HG02884 (cell line): ENCODE results near the gene IL36RN.
"Not testable (repeated sequence)": the region's sequence is repeated elsewhere in the genome, so short reads cannot be mapped to it uniquely, and the experiment has no call there.

Source experiments
- ATAC-seq: cut with Tn5 transposase; IDR thresholded peaks from one replicate; pipeline ENCODE4 v1.9.1; 2021; ENCODE audit warnings: mild to moderate bottlenecking, moderate library complexity; ENCODE audit not compliant: unreplicated experiment

The IL36RN gene

GRCh38 chr2:113072584-113072983 is 13.6 kb downstream of the IL36RN start:
- ATAC-seq, result no peak

DNA sequence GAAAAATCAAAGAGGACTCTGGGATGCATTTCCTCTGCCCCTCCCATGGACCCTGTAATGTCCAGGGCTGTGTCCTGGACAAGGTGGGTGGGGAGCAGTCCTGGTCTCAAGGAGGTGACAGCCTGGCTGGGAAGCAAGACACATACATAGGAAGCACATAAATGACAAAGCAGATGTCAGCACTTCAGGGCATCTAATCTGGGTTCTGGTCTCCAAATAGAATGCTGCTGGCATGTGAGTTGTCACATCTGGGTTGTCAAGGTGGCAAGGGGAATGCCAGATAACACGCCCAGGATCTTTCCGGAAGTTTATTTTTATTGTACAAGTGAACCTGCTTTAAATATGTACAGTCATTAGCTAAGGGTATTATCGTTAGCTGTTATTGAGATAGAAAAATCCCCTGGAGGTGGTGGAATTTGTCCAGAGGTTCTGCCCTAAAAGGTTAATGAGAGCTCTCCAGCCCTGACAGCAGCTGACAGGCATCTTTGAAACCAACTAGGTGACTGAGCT is 14.4 kb downstream of the IL36RN start:
- ATAC-seq, result no peak

- ATAC-seq, result no peak
These were observed 16.0 kb downstream of the IL36RN start for GRCh38 chr2:113075030-113075429.

GRCh38 chr2:113075600-113075999 is 16.6 kb downstream of the IL36RN start:
- ATAC-seq, result no peak

DNA sequence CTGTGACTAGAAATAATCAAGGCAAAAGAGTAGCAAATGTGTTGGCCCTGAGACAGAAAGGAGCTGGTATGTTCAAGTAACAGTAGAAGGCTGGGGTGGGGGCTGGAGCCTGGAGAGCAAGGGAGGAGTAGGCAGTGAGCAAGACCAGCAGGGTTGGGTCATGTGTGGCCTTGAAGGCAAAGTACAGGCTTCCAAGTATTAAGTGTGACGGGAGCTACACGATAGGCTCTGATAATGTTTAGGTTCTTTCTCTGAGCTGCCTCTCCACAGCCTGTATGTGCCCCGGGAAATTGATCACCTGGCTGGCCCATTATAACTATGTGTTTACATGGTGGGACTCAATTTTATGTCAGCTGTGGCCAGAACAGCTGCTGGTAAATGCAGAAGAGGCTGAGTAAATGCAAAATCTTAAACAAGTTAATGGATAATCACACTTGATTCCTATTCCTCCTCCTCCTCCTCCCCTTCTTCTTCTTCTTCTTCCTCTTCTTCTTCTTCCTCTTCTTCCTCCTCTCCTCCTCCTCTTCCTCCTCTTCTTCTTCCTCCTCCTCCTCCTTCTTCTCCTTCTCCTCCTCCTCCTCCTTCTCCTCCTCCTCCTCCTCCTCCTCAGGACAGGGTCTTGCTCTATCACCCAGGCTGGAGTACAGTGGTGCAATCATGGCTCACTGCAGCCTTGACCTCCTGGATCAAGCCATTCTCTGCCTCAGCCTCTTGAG is 18.1 kb downstream of the IL36RN start:
- ATAC-seq, result no peak

- no peak for ATAC-seq
These were observed 18.9 kb downstream of the IL36RN start for GRCh38 chr2:113077921-113078320.

GRCh38 chr2:113078350-113078839 is 19.4 kb downstream of the IL36RN start:
- no peak for ATAC-seq

DNA sequence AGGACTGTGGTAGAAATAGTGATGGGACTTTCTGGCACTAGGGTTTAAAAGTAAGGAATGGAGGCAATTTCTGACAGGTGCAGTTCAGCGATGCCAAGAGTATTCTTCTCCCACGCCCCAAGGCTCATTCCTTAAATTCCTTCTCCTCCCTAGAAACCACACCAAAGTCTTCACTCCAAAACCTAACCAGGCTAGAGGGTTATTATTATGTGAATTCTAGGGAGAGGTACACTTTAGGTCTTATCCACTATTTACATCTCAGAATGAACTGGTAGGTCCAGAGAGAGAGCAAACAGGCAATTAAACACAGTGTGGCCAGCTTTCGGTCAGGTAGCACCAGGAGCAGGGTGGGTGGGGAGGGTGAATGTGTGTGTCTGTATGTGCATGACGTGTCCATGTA is 20.1 kb downstream of the IL36RN start:
- no peak for ATAC-seq

GRCh38 chr2:113080134-113080533 is 21.1 kb downstream of the IL36RN start:
- ATAC-seq, result peak; percentile 50

DNA sequence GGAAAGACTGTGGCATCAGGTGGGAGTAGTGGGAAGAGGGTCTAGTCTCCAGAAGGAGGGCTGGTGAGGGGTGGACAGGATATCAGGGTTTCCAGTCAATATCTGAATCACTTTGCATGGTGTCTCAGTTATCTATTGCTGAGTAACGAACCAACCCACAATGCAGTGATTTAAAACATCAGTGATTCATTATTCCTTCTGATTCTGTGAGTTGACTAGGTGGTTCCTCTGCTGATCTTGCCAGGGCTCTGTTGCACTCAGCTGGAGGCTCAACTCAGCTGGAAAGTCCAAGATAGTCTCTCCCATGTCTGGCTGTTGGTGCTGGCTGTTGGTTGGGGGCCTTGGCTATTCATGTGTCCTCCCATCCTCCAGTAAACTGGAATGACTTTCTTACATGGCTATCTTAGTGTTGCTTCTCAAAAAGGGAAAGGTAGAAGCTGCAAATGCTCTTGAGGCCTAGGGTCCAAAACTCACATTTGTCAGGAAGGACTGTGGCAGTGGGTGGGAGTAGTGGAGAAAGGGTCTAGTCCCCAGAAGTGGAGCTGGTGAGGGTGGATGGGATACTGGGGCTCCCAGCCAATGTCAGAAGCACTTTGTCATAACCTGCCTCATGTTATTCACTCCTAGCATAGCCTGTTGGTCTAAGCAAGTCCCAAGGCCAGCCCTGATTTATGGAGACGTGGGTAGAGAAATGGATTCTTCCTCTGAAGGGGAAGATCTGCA is 22.7 kb downstream of the IL36RN start:
- no peak for ATAC-seq

DNA sequence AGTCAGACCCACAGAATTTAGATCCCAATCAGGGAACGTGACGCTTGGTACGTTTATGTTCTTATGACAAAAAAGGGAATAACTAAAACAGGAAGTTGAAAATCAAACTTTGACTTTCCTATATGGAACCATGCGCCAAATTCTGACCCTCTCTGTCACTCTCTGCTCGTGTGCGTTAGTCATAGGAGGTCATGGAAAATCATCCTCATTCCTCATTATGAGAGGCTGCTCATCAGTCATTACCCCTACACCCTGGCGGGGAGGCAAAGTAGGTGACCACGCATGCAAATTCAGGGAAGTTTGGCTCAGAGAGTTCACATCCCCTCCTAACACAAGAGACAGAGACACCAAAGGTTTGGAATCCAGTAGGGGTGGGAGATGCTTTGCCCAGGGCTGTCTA is 24.3 kb downstream of the IL36RN start:
- no peak for ATAC-seq

GRCh38 chr2:113084249-113085000 is 25.4 kb downstream of the IL36RN start:
- no peak for ATAC-seq

GRCh38 chr2:113085542-113085941 is 26.5 kb downstream of the IL36RN start:
- no peak for ATAC-seq

DNA sequence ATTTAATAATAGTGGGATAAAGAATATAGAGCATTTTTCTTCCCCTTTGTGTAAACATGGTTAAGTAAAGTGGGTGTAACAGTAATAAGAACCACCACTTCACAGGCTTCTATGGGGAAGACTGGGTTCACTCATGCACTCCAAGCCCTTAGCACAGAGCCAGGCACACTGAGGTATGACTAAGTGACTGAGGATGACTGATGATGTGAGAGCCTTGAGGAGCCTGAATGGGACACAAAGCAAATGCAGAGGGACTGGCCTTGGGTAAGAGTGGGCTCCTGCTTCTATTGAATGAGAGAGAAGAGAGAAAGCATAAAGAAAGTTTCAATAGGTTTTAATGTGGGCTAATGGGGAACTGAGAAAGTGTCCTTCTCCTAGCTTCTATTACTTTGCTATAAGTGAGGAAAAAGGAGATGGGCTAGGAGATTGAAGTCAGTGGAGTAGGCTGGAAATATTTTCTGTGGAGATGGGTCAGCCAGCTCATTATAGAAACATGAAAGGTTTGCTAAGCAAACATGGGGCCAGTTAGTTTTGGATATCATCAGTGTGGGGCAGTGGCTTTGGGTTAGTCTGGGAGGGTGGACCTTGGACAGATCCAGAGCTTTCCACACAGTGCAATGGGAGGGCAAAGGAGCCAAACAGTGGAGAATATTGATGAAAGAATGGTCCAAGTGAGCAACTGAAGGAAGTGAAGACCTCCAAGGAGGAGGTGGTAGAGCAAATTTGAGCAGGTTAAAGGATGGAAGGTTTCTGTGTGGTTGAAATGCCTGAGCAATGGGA is 29.4 kb downstream of the IL36RN start:
- ATAC-seq, result no peak

DNA sequence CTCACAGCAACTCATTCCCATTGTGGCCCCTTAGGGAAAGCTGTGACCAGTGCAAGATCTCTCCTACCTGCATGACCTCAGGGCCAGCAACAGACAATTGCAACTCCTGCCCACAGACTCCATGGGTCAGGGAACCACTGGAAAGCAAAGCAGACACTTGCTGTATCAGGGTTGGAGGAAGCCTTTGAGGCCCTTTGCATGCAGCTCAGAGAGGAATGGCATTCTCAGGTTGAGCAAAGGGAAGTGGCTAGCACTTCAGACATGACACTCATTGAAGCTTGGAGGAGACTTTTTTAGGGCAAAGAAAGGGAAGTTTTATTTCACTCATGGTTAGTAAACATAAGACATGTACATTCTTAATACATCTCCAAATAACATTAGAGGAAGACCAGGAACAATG is 30.9 kb downstream of the IL36RN start:
- ATAC-seq, result no peak

DNA sequence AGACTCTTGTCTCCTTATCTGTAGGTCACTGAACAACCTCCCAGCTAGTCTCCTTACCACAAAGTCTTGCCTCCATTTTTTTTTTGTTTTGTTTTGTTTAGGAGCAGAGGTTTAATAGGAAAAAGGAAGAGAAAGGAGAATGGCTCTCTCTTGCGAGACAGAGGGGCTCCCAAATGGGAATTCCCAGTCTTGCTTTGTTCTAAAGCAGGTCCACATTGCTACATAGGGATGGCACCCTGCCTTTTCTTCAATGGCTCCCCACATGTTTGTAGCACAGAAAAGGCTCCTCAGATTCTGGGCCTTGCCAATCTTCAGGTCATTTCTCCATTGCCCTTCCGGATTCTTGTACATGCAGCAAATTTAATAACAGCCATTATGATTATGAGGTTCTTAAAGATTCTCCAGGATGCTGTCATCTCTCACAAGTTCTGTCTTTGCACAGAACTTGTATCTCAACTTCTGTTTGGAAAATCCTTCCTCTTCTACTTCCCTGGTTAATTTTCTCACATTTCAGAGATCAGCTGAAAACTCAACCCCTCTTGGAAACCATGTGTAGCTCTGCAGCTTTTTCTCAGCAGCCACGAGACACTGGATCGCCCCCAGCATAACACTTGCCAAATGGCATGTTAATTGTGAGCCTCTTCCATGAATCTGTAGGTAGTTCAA is 32.4 kb downstream of the IL36RN start:
- no peak for ATAC-seq

DNA sequence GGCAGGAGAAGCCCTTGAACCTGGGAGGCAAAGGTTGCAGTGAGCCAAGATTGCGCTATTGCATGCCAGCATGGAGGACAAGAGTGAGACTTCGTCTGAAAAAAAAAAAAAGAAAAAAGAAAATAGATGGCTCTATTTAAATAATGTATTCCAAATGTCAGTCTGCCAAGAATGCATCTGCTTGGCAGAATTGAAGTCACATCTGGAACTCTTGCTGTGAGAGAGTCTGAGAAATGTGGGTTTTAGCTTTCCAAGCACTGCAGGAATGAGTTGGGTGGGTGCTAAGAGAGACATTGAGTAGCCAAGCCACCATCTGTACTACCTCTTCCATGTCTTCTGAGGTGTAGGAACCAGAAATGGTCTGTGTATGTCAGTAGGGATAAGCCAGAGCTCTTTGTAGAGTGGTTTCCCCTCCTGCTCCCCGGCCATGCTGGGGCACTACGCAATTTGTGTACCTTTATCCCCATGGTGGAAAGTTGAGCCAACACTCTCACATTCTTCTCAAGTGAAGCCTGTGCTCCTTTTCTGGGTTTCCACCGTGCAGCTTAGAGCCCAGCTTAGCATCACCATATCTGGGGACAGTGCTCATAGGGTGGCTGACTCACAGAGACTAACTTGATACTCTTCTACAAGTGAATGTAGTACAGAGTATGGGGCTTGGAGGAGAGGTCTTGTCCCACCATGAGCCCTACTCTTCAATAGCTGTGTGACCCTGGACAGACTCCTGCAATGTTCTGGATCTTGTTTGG is 34.0 kb downstream of the IL36RN start:
- no peak for ATAC-seq

GRCh38 chr2:113093613-113093977 is 34.6 kb downstream of the IL36RN start:
- ATAC-seq, result no peak

DNA sequence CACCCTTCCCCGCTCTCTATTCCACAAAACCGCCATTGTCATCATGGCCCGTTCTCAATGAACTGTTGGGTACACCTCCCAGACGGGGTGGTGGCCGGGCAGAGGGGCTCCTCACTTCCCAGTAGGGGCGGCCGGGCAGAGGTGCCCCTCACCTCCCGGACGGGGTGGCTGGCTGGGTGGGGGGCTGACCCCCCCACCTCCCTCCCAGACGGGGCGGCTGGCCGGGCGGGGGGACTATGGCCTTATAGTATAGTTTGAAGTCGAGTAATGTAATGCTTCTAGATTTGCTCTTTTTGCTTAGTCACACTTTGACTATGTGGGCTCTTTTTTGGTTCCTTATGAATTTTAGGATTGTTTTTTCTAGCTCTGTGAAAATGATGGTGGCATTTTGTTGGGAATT is 37.3 kb downstream of the IL36RN start:
- ATAC-seq, result not testable (repeated sequence)
